Sigmoid colon (tissue), 7 donors: ENCODE results near the gene SMTNL2. TPM values are rescaled to one million over a fixed set of nuclear protein-coding genes. Genes with fewer than 3 reads are reported as not detected.
A peak's percentile ranks its signal among the peaks of the same experiment; 100 is the strongest.

Experiments used
- DNase-seq: peaks from one replicate; pipeline ENCODE4 v3.0.0-alpha.2; 2019
- H3K27ac ChIP-seq, 4 donors: fragments of 200-600 bp; sonication (generic); one replicate each; pipeline ENCODE4 v1.5.1; 2016 to 2019; ENCODE audit warnings: mild to moderate bottlenecking in 1 of 4
- H3K27me3 ChIP-seq, 3 donors: fragments of 200-600 bp; sonication (generic); one replicate each; pipeline ENCODE4 v1.5.1; 2019; ENCODE audit warnings: mild to moderate bottlenecking in 1 of 3
- H3K36me3 ChIP-seq, 4 donors: fragments of 200-600 bp; sonication (generic); one replicate each; pipeline ENCODE4 v1.5.1; 2016 to 2019
- H3K4me1 ChIP-seq, 4 donors: fragments of 200-600 bp; sonication (generic); one replicate each; pipeline ENCODE4 v1.5.1; 2017 to 2019
- H3K4me3 ChIP-seq, 4 donors: fragments of 200-600 bp; sonication (generic); one replicate each; pipeline ENCODE4 v1.5.1; 2017 to 2019; ENCODE audit warnings: mild to moderate bottlenecking in 2 of 4, moderate library complexity in 1 of 4
- H3K9me3 ChIP-seq, 4 donors: fragments of 200-600 bp in 3 of 4; sonication (generic) in 3 of 4; one replicate each; pipeline versions ENCODE4 v1.5.1 to v1.6.1; 2013 to 2019
- CTCF ChIP-seq, 4 experiments: fragments of 450-650 bp in 3 of 4; fragments of 200-600 bp in 1 of 4; IDR thresholded peaks; one replicate each; pipeline ENCODE4 v1.5.1; 2016 to 2019; ENCODE audit warnings: antibody characterized with exemption in 4 of 4, mild to moderate bottlenecking in 3 of 4, moderate library complexity in 2 of 4
- EP300 ChIP-seq, 4 donors: sonication (generic); formaldehyde crosslinking; IDR thresholded peaks; one replicate each; pipeline ENCODE4 v1.6.1; 2017; ENCODE audit warnings: antibody characterized with exemption in 4 of 4
- POLR2A ChIP-seq, 2 donors: fragments of 450-650 bp; IDR thresholded peaks; one replicate each; pipeline ENCODE4 v1.6.1; 2016; ENCODE audit warnings: antibody characterized with exemption in 2 of 2, mild to moderate bottlenecking in 2 of 2, moderate library complexity in 2 of 2
- POLR2AphosphoS5 ChIP-seq, 4 donors: sonication (generic); formaldehyde crosslinking; IDR thresholded peaks; one replicate each; pipeline ENCODE4 v1.6.1; 2017; ENCODE audit warnings: antibody characterized with exemption in 4 of 4
- WGBS, 2 donors: extraction: QIAGEN DNeasy Blood & Tissue Kit; methylation state at CpG; one replicate each; pipeline ENCODE4 v1.1.7; 2013; 5-methylcytosine and 5-hydroxymethylcytosine counted together
- intact Hi-C: fragments of 100-400 bp; cut with DNase I; formaldehyde crosslinking; loops from one replicate; pipeline ENCODE4 v1.15.1; 2023
- polyA plus RNA-seq, 3 donors: library from polyadenylated mRNA; stranded (reverse); fragments of 200-250 nt; gene quantifications; one replicate each; pipeline ENCODE4 v1.2.3, GENCODE V29; 2013
- total RNA-seq, 4 donors: library from RNA; depleted of rRNA; stranded (reverse); fragments of >200 nt; gene quantifications; one replicate each; pipeline ENCODE4 v1.1.0, GENCODE V29; 2016
- donor health status: healthy with polysubstance abuse.
- donor health status: Bipolar disorder and iron deficiency.
- donor health status: healthy.

The SMTNL2 gene
- total and polyA plus RNA-seq, 7 donors = 0.33 to 1.9 (median 0.99) TPM; not detected in 1

GRCh38 chr17:4555873-4556759, 28.2 kb upstream of the SMTNL2 start:
- Histone ChIP-seq H3K27me3 (no peaks in the 10 kb centered on the region), H3K36me3 (peaks cover 4 to 27% (median 12%) of the 10 kb centered on the region in 4 donors), H3K4me1 (peaks cover 0 to 23% (median 20%) of the 10 kb centered on the region in 4 donors), H3K9me3 (no peaks in the 10 kb centered on the region), H3K27ac (peak overlapping the region; percentile 77 to 86 (median 83)), H3K4me3 (peak overlapping the region; percentile 83 to 88 (median 85))
- peak; percentile 63 for DNase-seq
- 68 to 70% methylated on average over 17 of the region's 17 CpGs for WGBS, 2 donors
- no peak for TF ChIP-seq POLR2A (IDR thresholded peaks at IDR 0.05)
- TF ChIP-seq CTCF (IDR thresholded peaks at IDR 0.05) = no peak
- TF ChIP-seq POLR2AphosphoS5 (IDR thresholded peaks at IDR 0.05) = no peak
- TF ChIP-seq EP300 (IDR thresholded peaks at IDR 0.05) = no peak
- intact Hi-C loops = no loop called here

GRCh38 chr17:4556996-4557395, 27.3 kb upstream of the SMTNL2 start:
- H3K4me3 ChIP-seq = no peak overlapping the region
- no peaks in the 10 kb centered on the region for H3K27me3 ChIP-seq
- no peaks in the 10 kb centered on the region for H3K9me3 ChIP-seq
- no peak for DNase-seq
- peaks cover 4 to 18% (median 5%) of the 10 kb centered on the region in 4 donors for H3K36me3 ChIP-seq
- TF ChIP-seq EP300 (IDR thresholded peaks at IDR 0.05) (no peak), POLR2A (IDR thresholded peaks at IDR 0.05) (no peak), CTCF (IDR thresholded peaks at IDR 0.05) (no peak), POLR2AphosphoS5 (IDR thresholded peaks at IDR 0.05) (no peak)
- peaks cover 0 to 23% (median 20%) of the 10 kb centered on the region in 4 donors for H3K4me1 ChIP-seq
- intact Hi-C loops = no loop called here
- WGBS, 2 donors = 83 to 91% methylated on average over 4 of the region's 4 CpGs
- H3K27ac ChIP-seq = no peak overlapping the region

- intact Hi-C loops = no loop called here
- 85 to 92% methylated on average over 6 of the region's 6 CpGs for WGBS, 2 donors
- H3K4me1 ChIP-seq = peaks cover 0 to 23% (median 20%) of the 10 kb centered on the region in 4 donors
Observed at GRCh38 chr17:4557626-4558346, 26.5 kb upstream of the SMTNL2 start.

GRCh38 chr17:4558347-4558971, 25.9 kb upstream of the SMTNL2 start:
- peaks cover 0 to 4% (median under 1%) of the 10 kb centered on the region in 4 donors for H3K36me3 ChIP-seq

More at GRCh38 chr17:4557626-4558346, 26.5 kb upstream of the SMTNL2 start:
- Histone ChIP-seq H3K27ac (no peak overlapping the region), H3K9me3 (no peaks in the 10 kb centered on the region), H3K36me3 (peaks cover 0 to 10% (median 2%) of the 10 kb centered on the region in 4 donors), H3K27me3 (no peaks in the 10 kb centered on the region), H3K4me3 (no peak overlapping the region)
- DNase-seq = peak; percentile 62
- TF ChIP-seq CTCF (IDR thresholded peaks at IDR 0.05) (no peak), POLR2AphosphoS5 (IDR thresholded peaks at IDR 0.05) (no peak)

More at GRCh38 chr17:4558347-4558971, 25.9 kb upstream of the SMTNL2 start:
- TF ChIP-seq CTCF (IDR thresholded peaks at IDR 0.05) = no peak
- TF ChIP-seq POLR2A (IDR thresholded peaks at IDR 0.05) = no peak
- TF ChIP-seq EP300 (IDR thresholded peaks at IDR 0.05) = no peak
- TF ChIP-seq POLR2AphosphoS5 (IDR thresholded peaks at IDR 0.05) = no peak
- Histone ChIP-seq H3K4me3 (no peak overlapping the region), H3K4me1 (peaks cover 0 to 23% (median 20%) of the 10 kb centered on the region in 4 donors), H3K27me3 (no peaks in the 10 kb centered on the region), H3K9me3 (no peaks in the 10 kb centered on the region), H3K27ac (no peak overlapping the region)
- intact Hi-C loops = no loop called here
- no peak for DNase-seq
- whole genome bisulfite sequencing, 2 donors = 68 to 88% methylated on average over 24 of the region's 24 CpGs
